Measurements from ENCODE around the gene EFNA5.

The EFNA5 gene

DNA sequence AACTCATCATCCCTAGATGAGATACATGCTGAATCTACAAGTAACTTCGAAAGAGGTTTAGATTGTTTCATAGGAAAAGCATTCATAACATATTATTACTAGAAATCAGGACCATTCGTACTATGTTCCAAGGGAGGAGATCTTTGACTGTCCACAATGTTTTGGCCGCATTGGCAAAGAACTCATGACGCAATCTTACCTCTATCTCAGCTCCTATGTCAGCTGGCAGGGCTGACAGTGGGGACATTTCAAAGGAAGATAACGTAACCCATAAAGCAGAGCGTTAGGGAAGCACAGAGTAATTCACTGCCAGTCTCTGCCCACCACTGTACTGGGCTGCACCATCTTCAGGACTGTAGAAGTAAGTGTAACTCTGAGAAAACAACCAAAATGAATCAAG, 69.7 kb downstream of the EFNA5 start:
- no peak for DNase-seq

DNA sequence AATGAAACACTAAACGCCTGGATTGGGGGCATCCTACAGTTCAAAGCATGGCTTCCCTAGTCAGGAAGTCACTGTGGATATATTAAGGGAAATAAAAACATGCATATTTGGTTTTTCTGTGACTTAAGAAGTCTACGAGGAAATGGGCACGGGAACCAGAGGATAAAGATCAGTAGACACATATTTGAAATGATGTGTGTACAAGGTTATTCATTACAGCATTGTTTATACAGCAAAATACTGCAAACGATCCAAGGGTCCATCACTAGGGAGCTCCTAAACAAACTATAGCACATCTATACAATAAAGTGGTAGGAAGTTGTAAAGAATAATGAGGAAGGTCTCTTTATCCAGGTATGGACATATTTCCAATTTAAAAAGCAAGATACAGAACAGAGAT, 71.8 kb downstream of the EFNA5 start:
- DNase-seq: no peak

DNA sequence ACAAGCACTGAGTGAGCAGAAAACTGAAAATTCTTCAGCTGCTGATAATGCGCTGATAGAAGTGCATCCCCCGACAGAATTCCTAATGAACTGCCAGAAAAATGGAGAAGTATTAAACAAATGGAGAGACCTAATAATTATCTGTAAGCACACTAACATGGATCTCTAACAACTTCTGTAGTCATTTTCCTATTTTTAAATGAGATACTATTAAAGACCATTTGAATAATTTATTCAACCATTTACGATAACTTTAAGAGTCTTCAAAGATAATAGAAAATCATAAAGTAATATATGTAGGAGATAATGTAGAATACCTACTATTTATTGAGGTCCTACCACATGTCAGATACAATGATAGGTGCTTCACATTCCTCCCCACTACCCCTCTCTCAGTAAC, 72.9 kb downstream of the EFNA5 start:
- no peak for DNase-seq

DNA sequence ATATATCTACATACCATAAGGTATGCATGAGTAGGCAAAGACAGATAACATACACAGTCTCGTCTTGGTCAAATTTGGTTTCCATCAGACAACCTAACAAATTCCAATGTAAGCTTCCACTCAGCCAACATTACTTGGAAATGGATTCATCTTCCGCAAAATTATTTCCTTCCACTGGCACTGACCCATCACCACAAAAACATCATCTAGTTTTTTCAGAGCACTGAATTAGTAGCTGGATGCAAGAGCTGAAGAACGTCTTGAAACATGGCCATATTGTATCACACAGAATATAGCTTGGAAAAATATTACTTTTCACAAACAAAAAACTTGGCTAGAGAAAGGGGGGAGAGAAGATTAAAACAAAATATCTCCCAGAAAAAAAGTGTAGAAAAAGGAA, 73.5 kb downstream of the EFNA5 start:
- DNase-seq: no peak

DNA sequence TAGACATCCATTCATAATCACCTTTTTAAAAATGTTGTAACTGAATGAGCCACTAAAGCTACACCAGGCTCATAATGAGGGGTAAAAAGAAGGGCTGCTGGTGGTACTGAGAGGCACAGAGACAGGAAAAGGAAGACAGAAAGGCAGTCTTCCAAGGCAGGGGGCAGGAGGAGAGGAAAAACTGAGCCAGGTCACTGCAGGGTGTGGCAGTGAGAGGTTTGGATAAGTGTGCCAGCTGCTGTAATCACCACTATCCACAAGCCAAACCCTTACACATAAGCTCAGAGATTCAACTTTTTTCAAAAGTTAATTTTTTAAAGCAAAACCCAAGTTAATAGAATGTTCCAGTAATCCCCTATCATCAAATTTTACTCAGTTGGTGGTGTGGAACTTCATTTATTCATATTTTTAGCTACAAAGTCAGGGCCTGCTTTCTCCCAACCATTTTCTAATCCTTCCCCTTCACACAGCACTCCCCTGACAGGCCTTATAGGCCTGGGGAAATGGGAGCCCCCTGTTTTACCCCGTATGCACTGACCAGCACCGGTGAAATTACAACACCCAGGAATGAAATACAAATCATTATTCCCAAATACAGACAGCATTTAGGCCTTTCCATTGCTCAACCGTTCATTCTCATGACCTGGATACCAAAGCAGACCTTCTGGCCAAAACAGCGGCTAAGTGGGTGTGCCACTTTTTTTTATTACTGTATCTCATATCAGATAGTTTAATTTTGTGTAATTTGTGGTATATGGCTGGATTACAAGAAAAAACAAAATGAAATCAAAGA, 76.3 kb downstream of the EFNA5 start:
- DNase-seq: no peak

DNA sequence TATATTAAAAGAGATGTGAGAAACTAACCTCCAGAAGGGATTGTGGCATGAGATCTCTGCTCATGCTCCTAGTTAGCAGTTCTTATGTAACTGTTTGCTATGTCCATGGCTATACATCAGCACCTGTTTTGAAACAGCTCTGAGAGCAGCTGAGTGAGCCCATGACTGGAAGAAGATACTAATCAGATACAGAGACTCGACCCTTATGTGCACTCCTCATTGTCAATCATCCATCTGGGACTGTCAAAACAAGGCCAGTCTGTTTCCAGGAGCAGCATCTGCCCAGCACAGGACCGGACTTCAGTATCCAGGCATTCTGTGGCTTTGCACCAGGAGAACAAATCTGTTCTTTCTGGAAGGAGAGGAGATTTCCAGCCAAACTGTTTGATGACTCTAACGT, 77.7 kb downstream of the EFNA5 start:
- DNase-seq: no peak

DNA sequence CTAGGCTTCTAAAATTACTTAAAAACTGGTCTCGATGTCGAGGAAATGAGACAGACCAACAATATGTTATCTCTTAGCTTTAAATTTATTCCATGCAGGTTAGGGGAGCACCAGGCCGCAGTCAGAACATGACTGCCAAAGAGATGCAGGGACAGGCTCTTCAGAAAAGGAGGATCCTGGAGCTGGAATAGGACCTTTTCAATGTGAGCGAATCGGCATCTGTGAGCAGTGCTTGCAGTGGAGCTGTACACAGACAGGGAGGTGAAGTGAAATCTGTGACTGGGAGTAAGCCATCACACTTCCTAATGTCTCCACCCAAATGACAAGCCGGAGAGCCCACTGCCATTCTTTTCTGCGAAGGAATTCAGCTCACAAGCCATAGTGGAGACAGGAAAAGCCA, 78.2 kb downstream of the EFNA5 start:
- DNase-seq: no peak

DNA sequence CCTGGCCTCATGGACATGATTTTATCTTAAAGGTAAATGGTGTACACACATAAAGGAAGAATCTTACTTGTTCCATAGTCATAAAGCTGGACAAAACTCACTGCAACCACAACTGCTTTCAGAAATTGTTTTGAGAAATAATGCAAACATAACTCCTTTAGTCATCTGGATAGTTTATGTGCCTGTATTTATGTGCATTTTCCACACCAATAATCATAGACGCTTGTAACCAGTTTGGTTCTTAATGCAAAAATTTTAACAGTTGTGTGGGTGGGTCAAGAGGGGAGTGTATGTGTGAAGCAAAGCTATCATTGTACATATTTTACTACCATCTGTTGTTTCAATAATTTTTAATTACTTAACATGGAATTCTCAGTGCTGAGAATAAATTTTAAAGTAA, 80.1 kb downstream of the EFNA5 start:
- no peak for DNase-seq

DNA sequence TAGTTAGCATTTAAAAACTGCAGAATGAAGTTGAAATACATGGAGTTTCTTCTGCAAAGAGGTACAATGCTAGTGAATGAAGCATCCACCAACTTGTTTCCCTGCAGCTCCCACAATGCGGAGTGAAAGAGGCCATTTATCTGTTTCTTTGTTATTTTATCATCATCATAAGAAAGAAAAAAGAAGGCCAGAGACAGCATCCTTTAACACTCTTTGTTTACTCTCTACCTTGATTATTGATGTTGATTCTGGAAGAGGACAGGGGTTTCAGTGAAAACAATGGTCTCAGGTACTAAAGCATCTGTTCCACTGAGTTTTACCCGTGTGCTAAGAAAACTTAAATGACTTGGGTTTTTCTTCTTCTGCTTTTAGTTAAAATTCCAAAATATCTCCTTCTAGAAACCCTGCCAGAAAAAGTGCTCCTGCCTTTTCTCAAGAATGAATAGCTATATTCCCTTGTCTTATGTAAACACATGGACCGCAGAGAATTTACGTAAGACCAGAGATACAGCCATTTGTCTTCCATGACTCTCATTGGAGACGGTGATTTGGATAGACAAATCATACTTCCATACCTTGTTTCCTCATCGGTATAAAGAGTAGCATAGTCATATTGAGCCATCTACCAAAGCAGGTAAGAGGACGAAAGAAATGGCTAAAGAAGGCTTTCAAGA, 81.1 kb downstream of the EFNA5 start:
- no peak for DNase-seq

DNA sequence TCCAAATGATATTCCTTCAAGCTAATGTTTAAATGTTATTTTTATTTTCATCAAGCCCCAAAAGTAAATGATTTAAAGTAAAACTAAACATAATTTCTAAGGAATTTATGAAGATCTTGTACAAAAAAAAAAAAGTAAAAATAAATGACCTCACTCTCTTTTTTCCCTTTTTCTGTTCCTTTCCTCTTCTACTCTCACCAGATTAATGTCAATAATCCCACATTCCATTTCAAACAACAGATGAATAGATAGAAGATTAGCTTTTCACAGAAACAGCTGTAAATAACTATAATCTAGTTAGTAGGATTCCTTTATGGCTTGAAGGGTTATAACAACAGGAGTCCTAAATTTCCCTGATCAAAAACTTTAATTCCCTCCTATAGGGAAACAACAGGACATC, 88.1 kb downstream of the EFNA5 start:
- no peak for DNase-seq

DNA sequence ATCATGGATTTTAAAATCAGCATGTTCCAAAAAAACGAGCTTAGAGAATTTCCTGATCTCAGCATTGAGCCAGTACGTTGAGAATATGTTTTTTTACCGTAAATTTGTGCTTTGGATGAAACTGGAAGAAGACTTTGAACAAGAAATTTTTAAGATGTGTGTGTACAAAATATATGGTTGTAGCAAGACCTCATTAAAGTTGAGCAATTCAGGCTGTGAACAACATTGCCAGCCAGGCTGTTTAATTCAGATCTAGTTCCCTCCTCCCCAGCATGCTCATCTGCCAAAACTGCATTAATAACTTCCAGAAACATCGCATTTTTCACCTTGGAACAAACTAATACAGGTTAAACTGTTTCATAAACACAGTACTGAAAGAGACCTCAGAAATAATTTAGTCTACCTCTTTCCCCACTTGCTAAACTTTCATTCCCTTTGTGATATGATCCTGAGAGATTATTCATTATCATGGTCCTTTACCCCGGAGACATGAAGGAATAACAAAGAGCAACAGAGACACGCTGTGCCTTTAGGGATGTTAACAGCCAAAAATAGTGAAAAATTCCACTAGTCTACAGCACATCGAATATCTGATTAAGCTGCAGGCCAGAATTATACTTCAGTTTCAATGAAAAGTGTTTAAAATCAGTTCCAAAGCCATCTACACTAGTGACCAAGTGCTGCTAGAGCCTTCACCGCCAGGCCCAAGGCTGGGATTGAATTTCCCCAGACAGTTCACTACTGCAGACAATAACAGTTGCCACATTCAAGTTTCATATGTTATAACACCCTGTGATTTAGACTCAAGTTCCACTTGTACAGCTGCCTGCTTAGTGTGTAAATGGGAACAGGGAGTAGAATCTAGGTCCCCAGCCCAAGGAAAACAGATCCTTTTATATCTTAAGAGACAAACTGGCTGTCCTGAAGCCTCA, 89.6 kb downstream of the EFNA5 start:
- DNase-seq: no peak

DNA sequence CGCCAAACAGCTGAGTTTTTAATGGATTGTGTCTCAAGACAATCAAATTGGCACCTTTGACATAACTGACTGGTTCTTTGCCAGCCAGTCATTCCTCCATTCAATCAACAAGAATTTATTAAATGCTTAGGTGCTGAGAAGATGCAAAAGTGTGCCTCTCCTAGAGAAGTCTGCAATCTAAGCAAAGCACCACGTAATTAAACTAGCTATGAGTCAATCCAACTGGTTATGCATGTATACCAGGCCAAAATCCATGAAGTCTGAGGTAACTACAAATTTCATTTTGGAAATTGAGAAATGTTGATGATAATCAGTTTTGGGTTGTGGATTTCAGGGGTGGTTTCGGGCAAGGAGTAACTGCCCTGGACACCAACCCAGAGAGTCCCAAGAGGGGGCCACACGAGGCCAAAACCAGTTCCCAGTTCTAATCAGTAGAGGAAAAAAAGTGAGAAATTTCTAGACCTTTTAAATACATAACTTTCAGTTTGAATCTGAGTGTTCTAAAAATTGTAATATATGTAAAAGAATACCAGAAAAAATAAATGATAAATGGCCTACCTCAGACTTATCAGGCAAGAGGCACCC, 92.6 kb downstream of the EFNA5 start:
- no peak for DNase-seq

DNA sequence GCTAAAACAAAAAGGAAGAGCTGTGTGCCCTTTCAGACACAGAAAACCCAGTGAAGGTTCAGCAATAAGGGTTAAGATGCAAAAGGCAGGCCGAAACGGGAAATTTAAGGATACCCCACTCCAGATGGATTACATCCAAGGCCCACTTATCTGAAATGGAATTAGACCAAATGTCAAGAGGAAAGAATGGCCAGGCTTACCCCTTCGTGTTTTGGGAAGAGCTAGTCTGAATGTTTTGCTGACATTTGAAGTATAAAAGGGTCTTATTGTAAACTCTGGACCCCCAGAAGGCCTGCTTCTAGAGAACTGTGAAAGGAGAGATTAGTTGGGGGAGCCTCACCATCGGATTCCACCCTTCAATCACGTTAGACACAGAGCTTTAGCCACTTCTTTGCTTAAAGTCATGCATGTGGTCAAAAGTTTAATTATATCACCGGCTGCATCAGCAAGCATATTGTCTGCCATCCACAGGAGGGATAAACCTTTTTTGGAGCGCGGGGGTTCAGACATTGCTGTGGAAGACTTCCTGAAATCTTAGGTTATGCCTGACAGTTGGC, 93.3 kb downstream of the EFNA5 start:
- DNase-seq: no peak

DNA sequence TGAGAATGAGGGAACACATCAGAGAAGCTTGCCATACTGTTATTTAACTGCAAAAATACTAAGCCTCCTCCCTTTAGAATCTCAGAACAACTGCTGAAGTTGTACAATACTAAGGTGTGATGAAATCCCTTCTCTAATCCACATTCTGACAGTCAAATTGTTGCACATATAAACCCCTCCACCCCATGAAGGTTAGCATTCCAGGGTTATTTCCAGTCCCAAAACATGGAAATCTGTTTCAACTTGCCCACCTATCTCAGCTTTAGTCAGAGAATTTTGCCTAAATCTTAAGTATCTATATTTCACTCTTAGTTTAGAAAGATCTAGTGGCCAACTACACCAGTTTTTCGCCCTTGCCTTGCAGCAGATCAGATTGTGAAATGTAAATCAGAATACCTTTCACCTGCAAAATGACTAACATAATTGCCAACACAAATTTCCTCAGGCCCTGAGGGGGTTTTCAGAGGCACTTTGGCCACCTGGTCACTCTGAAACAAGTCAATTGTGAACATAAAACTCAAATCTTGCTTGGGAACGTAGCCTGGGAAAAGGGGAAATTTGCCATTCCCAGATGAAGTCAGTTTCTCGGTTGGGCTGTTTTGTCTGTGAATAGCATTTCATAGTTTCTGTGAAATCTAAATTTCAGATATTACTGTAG, 93.9 kb downstream of the EFNA5 start:
- DNase-seq: no peak

DNA sequence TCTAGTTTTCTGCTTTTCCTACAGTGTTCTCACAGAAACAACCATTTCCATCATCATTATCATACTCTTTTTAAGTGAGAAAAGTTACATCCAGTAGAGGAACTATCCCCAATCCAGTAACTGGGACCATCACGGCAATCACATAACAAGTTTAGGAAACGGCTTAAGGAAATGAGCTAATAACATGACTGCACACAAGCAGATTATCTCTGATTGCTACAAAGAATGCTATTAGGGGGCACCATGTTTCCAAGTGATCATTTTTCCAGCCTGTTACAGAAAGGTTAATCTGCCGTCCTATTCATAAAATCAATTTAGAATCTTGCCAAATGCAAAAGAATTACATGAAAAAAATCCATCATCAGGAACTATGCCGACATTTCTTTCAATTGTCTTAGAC, 94.6 kb downstream of the EFNA5 start:
- DNase-seq: no peak

DNA sequence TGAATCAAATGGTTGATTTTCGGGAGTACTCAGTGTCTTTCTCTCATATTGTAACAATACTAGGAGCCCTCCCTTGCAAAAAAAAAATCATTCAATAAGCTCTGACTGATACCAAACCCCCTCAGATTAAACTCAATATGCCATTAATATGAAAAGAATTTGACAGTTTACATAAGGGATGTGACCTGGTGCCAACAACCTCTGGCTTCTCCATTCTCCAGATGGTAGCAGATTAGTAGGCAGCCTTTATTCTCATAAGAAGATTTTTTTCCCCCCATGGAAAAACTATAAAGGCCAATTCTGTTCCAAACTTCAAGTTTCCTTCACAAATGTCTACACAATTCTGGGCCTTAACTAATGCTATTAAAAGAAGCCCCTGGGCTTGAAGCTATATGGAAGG, 96.5 kb downstream of the EFNA5 start:
- DNase-seq: no peak

DNA sequence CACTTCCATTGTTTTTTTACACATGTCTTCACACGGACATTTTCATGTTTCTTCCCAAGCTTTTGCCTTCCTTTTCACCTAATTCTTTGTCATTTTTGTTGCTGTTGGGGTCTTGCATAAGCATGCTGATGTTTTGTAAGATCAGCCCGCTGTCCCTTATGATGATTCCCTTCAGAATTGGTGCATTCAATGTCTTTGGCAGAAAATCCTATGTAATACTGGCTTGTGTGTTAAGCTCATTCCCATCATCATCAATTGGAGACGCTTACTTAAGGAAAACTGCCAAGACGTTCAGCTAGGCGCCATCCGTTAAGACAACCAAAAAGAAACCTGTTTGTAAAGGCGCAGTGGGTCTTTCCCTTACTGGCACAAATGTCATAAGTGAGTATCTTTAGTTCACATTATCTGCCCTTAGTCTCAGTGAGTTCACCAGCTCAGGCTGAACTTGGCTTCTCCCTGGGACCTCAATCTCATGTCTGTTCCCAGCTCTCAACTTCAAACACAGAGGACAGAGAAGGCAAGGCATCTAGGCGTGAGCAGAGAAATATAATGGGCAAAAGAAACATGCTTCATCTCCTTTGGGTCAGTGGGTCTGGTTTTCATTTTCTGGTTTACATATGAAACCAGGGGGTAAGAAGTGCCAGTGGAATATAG, 97.9 kb downstream of the EFNA5 start:
- DNase-seq: no peak

DNA sequence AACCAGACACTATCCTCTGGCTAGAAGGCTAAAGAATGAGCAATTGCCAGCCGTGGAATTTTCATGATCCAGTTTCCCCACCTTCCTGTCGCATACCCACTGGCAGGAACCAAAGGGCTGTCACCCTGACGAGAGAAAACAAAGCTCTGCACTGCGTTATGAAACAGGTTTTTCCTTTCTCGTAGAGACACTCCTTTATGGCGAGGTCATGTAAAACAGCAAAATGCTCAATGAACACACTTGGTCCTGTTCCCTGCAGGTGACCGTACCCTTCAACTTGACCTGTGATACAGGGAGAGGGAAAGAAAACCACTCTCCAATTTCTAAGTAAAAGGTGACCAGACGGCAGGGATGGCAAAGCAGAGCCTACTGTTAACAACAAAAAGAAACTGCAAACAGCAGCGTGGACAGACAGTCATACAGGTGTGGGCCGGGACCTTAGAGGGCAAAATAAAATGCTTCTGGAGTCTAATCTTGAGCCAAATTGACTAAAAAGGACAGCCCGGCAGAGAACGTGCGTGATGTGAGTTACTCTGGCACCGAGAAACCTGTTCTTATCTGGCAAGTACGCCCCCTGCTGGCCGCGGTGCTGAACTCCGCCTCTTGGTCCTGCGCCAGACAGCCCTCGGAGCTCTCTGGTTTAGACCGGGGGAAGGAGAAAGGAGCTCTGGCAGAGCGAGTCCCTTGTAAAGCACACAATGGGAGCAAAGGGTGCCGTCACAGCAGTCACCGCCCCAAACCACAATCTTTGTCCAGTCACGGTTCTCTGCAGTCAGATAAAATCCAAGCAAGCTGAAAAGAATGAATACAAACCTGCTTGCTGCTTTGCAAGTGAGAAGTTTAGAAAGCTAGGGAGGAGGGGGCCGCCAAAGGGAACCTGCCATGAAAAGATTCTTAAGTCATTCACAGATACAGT, 98.9 kb downstream of the EFNA5 start:
- DNase-seq: peak; percentile 80

DNA sequence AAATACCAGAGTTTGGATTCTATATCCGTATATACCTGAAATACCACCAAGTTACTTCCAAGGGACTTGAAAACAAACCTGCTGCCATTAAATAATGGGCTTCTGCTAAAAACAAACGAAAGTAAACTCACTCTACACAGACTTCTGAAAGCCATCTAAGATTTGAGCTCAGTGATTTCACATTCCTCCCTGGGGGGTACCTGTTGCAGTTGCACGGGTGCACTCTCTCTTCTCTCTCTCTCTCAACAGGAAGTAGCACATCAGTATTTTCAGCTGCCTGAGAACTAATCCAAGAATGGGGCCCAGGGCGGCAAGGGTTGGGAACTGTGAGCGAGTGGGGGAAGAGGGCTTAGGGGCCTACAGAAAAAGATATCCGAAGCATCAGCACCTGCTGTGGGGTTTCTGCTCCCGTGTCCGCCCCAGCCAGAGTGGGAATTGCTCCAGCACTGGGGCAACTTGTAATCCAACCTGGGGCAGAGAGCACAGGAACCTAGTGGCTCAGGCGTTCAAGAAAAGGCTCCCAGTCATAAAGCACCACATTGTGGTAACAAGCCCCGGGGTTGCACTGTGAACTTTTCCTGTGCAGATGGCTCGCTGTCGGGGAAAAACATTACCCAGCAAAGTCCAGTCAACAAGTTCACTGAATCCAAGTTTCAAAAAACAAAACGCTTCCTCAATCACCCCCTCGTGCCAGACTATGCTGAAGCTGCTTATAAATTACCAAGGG, 99.8 kb downstream of the EFNA5 start:
- DNase-seq: no peak

DNA sequence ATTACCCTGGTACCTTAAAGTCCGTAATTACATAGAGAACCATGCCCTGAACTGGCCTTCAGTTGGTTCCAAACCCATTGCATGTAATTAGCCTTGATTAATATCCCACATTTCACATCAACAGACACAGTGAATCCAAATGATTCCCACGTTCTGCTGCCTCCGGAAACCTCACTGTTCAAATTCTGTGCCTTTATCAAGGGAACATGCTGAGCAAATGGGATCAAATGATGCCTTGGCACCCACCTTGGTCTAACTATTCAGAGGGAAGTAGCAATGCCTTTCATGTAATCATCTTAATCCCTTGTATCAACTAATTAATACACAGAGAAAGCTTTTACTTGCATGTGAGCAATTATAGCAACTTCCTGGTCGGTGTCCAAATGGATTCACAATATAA, 100.6 kb downstream of the EFNA5 start:
- DNase-seq: no peak

Measured in stimulated activated naive CD4-positive, alpha-beta T cell treated with Interleukin-2 at 50 U/mL for 16 hours (primary cell).